DMS79 treated with DMSO at 0.1 percent for 48 hours (cell line): Measurements from ENCODE around the gene IGSF6.
"Not testable (repeated sequence)": the region's sequence is repeated elsewhere in the genome, so short reads cannot be mapped to it uniquely, and the experiment has no call there.

Experiments
- DNase-seq: peaks from one replicate; lab custom pipeline; 2025; lab: John Stamatoyannopoulos, UW

The IGSF6 gene

DNA sequence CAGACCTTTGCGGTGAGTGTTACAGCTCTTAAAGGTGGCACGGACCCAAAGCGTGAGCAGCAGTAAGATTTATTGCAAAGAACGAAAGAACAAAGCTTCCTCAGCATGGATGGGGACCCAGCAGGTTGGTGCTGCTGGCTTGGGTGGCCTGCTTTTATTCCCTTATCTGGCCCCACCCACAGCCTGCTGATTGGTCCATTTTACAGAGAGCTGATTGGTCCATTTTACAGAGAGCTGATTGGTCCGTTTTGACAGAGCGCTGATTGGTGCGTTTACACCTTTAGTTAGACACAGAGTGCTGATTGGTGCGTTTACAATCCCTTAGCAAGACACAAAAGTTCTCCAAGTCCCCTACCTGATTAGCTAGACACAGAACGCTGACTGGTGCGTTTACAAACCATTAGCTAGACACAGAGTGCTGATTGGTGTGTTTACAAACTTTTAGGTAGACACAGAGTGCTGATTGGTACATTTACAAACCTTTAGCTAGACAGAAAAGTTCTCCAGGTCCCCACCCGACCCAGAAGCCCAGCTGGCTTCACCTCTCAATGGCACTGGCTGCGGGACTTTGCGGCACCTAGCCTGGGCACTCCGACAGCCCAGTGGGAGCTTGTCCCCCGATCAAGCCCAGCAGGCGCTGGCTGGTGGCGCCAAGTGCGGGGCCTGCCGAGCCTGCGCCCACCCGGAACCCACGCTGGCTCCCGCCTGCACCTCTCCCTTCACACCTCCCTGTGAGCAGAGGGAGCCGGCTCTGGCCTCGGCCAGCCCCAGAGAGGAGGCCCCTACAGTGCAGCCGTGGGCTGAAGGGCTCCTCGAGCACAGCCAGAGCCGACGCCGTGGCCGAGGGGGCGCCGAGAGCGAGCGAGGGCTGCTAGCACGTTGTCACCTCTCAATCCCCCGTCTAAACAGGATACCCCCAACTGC lies 22.5 kb downstream of the IGSF6 start:
- not testable (repeated sequence) for DNase-seq

DNA sequence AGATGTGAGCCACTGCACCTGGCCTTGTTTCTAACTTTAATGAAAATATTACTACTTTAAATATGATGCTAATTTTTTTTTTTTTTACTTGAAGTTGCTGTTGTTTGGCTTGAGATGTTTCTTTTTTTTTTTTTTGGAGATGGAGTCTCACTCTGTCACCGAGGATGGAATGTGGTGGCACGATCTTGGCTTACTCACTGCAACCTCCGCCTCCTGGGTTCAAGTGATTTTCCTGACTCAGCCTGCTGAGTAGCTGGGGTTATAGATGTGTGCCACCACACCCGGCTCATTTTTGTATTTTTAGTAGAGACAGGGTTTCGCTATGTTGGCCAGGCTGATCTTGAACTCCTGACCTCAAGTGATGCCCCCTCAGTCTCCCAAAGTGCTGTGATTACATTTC lies 23.6 kb downstream of the IGSF6 start:
- no peak for DNase-seq

DNA sequence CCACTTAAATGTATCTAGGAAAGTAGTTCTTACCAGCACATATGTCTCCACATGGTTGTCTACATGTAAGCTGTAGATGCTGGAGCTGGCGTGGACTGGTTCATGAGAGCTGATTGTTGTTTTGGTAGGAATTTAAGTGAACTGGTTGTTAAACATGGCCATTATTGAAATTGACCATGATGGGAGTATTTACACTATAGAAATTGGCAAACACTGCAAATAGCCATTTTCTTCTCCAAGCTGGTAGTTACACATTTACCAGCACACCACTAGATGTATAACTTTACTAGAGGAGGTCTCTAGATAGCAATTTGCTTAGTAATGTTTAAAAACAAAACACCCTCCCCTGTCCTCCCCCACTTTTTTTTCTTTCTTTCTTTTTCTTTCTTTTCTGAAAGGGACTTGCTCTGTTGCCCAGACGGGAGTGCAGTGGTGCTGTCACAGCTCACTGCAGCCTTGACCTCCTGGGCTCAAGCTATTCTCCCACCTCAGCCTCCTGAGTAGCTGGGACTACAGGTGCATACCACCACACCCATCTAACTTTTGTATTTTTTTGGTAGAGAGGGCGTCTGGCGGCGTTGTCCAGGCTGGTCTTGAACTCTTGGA lies 24.2 kb downstream of the IGSF6 start:
- no peak for DNase-seq

DNA sequence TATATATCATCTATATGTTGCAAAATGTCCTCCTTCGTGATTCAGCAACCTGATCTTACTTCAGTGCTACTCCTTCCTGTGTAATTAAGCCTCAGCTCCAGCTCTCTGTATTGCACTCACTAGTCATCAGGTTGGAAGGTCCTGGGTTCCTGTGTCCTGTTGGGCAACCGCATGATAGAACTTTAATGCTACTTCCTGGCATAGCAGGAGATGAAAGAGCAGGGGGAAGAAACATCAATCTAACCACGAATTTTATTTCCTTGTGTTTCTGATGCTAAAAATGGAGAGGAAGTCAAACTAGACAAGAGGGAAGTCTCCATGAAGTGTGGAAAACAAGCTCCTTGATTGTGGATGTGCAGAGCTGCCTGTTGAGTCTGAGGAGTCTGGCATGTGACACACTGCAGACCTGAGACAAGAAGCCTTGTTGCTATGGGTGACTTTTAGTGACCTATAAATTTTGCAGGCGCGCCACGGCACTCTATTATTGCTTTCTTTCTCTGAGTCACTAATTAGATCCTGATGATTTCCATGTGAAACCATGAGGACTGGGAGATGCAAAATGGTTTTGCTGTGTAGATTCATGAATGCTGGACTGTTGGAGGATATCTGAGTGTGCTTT lies 25.6 kb downstream of the IGSF6 start:
- no peak for DNase-seq

DNA sequence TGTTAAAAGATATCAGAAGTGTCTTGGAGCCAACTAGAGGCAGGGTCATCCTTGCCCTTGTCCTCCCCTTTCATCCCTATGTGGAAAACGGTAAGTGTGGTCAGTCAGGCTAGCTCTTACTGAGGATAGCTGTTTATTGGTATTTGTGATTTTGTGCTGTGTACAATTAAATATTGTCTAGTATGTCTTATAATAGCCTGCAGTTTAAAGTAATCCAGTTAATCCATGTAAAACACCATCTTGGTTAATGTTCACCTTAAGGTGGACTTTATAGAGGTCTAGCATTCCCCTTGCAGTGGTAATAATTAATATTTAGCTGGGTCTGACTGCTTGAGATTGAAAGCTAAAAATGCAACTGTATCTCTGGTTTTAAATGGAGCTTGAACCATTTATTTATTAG lies 27.4 kb downstream of the IGSF6 start:
- DNase-seq, result no peak

DNA sequence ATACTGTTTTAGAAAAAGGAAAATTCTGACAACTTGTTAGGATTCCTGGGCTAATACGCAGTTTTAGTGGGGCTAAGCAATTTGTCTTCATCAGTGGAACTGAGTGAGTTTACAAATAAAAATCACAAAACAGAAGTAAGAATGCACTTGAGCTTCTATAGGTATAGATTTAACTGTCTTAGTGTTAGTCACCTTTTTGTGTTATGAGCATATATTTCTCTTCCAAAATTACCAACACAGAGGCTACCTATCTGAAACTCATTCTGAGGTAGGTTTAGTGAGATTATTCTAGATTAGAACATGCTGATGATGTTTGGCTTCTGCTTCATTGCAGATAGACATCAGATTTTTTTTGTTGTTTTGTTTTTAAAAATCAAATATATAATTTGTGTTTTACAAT lies 29.9 kb downstream of the IGSF6 start:
- no peak for DNase-seq

DNA sequence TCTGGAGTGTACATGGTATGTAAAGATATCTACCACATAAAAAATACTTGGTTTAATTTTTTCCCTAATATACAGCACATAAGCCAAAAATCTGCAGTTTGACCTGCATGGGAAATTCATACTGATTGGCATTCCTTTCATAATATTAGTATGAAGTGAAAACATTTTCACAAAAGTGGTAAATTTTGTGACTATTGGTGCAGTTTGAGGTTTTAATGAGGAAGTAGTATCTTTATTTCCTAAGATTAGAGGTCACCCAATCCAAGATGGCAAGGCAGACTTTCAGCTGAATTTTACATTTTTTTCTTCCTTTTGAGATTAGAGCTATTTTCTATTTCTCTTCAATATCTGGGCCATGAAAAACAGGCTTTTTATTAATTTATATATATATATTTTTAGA lies 31.8 kb downstream of the IGSF6 start:
- DNase-seq, result no peak

DNA sequence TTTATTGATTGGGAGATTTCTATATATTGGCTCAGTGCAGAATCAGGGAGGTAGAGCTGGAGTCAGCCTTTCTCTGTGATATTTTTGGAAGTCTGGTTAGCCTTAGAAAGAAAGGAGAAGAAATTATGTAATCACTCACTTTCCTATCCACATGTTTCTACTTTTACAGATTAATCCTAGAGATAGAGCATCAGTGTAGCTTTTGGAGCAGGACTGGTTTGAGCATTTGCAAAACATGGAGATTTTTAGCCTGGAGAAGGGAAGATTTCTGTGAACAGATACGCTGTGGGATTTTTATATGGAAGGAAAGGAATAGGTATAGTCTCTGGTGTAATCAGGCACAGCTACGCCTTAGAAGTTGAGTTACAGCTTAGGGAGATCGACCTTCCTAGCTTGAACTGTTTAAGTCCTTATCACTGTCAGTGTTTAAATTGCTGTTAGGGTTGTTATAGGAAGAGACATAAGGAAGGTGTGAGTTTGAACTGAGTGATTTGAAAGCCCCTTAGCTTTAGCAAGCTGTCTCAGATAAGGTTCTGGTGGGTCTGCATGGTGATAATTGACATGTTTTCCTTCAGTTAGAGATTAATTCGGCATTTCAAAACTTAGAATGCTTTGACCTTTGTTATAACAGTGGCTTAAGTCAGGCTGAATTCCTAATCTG lies 32.5 kb downstream of the IGSF6 start:
- no peak for DNase-seq

DNA sequence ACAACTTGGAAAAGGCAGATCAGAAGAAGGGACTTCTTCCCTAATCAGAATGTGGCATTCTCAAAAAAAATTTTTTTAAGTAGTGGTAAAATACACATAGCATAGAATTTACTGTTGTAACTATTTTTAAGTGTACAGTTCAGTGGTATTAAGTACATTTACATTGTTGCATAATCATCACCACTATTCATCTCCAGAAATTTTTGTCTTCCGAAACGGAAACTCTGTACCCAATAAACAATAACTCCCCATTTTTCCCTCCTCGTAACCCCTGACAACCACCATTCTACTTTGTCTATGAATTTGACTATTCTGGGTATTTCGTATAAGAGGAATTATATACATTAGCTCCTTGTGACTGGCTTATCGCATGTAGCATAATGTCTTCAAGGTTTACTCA lies 34.1 kb downstream of the IGSF6 start:
- DNase-seq, result no peak

DNA sequence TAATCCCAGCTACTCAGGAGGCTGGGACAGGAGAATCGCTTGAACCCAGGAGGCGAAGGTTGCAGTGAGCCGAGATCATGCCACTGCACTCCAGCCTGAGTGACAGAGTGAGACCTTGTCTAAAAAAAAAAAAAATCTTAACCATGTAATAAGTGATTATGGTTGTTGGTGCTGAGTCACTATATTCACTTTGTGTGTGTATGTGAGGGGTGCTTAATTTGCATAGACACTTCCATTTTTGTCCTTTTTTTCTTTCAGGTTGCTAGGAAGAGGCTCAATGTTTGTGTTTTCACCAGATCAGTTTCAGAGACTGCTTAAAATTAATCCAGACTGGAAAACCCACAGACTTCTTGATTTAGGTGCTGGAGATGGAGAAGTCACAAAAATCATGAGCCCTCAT lies 34.8 kb downstream of the IGSF6 start:
- no peak for DNase-seq

DNA sequence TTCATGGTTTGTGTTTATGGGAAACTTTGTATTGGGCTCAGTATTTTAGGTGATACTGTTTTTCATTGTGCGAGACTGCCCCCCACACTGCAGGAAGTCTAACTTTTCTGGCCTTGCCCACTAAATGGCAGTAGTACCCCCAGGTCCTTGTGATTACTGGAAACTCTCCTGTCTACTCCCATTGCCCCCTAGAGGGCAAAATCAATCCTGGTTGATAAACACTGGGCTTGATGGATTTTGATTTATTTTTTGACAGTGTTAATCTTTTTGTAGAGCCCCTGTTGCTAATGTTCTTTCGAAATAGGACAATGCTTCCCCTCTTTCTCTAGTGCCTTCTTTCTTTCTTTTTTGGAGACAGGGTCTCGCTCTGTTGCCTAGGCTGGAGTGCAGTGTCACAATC lies 37.5 kb downstream of the IGSF6 start:
- DNase-seq, result no peak

DNA sequence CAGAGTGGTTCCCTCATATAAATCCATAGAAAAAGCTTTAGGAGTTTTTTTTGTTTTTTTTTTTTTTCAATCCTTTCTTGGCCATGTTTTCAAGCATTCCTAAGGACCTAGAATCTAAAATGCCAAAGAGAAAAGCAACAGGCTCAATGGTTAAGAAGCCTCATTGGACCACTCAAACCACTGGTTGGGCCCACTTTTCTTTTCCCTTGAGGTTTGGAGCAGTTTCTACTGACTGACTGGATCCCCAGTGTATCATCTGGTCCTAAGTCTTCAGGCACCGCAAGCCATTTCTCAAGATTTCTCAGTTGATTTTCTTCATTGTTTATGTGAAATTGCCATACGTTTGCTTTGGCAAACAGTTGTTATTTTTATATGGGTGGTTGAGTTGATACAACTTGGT lies 38.6 kb downstream of the IGSF6 start:
- peak; percentile 10 for DNase-seq

DNA sequence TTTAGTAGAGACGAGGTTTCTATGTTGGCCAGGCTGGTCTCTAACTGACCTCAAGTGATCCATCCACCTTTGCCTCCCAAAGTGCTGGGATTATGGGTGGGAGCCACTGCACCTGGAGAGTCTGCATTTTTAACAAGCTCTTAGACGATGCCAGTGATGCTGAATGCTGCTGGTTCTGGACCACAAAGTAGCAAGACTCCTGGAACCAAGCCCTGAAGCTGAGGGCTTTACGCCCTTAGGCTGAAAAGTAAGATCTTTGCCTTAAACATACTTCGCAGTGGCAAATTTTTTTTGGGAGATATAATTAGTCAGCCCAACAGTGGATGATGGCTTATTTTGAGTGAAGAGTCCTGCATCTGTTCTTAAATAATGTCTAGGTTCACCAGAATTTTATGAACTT lies 39.0 kb downstream of the IGSF6 start:
- DNase-seq, result peak; percentile 41

DNA sequence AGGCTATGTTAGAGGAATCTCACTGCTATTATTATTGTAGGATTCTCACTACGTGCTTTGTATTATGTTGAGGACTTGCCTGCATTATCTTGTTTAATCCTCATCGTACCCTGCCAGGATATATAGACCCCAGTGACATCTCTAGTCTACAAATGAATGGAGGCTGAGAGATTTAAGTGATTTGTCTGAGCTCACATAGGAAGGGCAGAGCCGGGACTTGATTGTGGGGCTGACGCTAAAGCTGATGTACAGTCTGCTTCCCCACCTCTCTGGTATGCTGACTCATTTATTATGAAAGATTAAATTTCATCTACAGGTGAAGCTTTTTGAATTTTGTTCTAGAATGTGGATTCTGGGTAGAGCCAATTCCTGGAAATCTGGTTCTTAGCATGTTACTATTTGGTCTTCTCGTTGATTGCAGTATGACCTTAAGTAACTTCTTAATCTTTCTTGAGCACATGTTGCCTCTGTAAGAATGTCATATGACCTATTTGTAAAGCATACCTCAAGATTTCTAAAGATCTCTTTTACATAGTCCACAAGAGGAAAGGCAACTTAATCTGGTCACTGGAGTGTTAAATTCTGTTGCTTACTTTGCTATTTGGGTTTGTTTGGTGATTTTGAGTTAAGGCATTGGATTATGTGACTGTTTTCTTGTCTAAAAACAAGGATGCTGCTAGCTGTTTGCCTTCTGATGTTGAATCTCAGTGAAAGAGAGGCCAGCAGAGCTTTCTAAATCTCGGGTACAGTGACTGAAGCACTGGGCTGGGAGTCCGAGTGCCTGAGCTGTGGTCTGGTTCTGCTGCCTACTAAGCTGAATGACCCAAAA lies 40.6 kb downstream of the IGSF6 start:
- DNase-seq, result no peak

DNA sequence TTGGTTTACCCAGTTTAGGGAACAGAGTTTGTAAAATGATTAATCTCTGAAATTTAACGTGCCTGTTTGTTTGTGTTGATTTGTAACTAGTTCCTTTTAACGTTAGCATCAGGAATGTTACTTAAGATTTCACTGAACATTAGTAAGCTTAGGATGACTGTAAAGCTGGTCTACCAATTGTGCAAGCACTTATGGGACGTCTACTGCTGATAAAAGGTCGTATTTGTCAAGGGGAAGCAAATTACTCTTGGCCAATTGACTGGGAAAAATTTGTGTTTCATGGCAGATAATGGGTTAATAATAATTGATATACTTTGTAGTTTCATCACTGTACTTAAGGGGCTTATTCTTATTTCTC lies 41.2 kb downstream of the IGSF6 start:
- DNase-seq, result no peak

DNA sequence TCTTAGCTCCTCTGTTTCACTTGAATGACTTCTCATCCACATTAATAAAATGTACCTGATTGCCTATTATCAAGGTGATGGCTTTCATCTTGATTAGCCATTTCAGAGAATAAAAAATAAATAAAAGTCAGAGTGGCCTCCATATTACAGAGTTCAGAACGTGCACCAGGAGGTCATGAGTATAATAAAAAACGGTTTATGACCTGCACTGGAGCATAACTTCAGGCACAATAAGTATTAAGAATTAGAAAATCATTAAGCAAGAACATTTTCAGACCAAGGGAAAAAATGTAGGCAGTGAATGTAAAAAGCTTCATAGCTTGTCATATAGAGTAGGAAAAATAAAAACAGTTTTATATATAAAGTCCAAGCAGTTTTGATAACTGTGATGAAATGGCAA lies 41.6 kb downstream of the IGSF6 start:
- peak; percentile 57 for DNase-seq

DNA sequence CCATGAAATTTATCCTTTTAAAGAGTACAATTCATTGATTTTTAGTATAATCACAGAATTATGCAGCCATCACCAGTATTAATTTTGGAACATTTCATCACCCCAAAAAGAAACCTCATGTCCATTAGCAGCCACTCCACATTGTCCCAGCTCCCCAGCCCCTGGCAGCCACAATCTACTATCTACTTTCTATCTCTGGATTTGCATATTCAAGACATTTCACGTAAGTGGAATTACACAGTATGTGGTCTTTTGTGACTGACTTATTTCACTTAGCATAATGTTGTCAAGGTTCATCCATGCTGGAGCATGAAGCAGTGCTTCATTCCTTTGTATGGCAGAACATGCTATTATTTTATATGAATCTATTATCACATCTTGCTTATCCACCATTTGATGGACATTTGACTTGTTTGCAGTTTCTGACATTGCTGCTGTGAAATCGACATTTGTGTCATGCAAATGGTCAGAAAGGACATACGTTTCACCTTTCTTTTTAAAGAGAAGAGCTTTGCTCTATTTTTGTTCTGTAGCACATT lies 42.3 kb downstream of the IGSF6 start:
- DNase-seq, result no peak

DNA sequence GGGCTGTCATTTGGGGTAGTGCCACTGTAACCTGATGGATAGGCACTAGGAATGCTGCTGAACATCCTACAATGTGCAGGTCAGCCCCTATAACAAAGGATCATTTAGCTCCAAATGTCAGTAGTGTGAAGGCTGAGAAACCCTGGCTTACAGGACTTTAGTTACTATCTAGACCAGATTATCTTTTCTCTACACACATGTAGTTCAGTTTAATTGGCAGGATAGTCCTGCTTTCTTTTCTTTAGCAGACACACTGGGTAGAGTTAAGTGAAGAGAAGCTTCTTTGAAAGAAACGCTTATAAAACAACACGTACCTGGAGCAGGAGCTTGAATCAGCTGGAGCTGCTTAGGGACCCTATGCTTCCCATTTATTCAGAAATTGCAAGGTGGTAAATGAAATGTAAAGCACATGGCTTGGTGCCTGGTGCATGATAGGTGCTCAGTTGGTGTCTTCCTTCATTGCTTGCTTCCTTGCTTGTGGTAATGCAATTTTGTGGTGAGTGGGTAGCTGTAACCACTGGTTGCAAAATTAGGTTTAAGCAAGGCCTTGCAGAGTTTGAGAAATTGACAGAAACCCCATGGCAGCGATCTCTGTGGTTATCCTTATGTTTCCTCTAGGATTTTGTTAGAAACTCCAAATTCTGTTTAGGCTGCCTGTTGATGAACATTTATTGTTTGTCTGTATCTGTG lies 43.6 kb downstream of the IGSF6 start:
- DNase-seq, result no peak

DNA sequence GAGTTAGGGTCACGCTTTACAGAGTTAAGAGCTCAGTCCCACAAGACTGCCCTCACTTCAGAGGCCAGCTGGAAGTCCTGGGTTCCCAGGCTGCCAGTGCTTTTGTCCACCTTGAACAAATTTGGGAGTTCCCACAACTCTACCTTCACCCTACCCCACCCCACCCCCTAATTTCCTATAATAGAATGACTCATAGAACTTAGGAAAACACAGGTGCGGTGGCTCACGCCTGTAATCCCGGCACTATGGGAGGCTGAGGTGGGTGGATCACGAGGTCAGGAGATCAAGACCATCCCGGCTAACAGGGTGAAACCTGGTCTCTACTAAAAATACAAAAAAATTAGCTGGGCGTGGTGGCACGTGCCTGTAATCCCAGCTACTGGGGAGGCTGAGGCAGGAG lies 46.6 kb downstream of the IGSF6 start:
- DNase-seq, result not testable (repeated sequence)

DNA sequence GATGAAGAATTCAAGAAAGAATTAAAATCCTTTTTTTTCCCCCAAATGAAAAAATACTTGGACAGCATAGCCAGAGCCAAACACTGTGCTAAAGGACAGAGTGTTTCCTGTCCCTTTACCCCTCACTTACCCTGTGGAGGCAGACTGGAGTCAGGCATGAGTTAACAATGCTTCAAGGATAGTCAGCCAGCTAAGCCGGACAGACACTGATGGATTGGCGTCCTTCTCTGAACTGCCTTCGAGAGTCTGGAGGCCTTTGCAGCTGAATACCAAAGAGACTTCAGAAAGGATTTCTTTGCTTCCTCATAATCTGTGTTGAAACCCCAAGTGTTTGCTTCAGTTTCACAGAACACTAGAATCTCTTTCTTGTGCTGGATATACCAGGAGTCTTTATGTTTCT lies 48.5 kb downstream of the IGSF6 start:
- DNase-seq, result no peak

DNA sequence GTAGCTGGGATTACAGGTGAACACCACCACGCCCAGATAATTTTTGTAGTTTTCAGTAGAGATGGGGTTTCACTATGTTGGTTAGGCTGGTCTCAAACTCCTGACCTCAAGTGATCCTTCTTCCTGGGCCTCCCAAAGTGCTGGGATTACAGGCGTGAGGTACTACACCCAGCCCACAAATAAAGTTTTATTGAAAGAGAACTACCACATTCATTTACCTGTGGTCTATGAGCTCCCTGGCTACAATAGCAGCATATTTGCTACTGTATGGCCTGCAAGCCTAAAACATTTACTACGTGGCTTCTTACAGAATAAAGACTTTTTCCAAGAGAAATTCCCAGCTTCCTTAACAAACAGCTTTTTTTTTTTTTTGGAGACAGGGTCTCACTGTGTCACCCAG lies 49.6 kb downstream of the IGSF6 start:
- DNase-seq, result no peak
